HG02981 (cell line): ENCODE results near the gene NUP98.
"Not testable (repeated sequence)": the region's sequence is repeated elsewhere in the genome, so short reads cannot be mapped to it uniquely, and the experiment has no call there.

Experiments used
- ATAC-seq: cut with Tn5 transposase; IDR thresholded peaks from one replicate; pipeline ENCODE4 v1.9.1; 2021; ENCODE audit warnings: mild to moderate bottlenecking, moderate library complexity; ENCODE audit not compliant: unreplicated experiment

The NUP98 gene

DNA sequence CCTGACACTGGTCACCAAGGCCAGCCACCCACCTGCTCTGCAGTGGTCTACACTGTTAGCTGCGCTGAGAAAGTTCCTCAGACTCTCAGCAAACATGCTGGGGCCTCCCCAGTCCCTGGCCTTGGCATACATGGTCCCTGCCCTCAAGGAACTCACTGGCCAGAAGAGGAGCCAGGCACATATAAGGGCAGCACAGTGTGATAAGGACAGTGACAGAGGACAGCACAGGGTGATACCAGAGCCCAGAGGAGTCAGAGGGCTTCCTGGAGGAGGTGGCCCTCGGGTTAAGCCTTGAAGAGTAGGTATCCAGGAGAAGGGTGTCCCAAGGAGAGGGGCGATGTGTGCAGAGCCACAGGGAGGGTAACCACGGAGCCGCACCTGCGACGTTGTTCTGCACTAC is 151.8 kb downstream of the NUP98 start:
- ATAC-seq, result no peak

DNA sequence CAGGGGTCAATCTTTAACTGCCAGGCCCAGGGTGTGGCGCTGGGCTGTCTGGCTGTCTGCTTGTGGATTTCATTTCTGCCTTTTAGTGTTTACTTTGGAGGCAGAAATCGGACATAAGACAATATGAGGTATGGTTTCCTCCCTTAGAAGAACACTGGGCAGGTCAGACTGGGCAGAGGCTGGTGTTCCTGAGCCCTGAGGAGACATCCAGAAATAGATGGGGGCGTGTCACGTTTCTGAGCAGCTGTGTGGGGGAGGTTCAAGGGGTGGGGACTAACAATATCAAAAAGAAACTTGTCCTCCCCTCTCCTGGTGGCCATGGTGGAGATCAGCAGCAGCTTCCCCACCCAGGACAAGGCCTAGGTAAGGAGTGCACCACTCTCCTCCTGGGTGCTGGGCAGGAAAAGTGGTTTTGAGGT is 152.5 kb downstream of the NUP98 start, which contains the start of gene ART1:
Gene ART1 (plus strand): TSS at position 312 of the 419 bp plus-strand sequence. CDS start 14,086 bp downstream, outside the sequence.
- no peak for ATAC-seq

DNA sequence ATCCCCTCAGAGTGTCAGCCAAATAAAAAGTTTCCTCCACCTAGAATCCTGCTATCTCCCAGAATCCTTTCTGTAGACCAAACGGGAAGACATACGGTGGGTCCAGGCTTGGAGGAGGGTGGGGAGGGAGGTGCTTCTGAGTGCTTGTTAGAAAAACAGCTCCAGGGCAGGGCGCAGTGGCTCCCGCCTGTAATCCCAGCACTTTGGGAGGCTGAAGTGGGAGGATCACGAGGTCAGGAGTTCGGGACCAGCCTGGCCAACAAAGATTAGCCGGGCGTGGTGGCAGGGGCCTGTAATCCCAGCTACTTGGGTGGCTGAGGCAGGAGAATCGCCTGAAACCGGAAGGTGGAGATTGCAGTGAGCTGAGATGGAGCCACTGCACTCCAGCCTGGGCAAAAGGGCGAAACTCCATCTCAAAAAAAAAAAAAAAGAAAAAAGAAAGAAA is 154.2 kb downstream of the NUP98 start:
- not testable (repeated sequence) for ATAC-seq

DNA sequence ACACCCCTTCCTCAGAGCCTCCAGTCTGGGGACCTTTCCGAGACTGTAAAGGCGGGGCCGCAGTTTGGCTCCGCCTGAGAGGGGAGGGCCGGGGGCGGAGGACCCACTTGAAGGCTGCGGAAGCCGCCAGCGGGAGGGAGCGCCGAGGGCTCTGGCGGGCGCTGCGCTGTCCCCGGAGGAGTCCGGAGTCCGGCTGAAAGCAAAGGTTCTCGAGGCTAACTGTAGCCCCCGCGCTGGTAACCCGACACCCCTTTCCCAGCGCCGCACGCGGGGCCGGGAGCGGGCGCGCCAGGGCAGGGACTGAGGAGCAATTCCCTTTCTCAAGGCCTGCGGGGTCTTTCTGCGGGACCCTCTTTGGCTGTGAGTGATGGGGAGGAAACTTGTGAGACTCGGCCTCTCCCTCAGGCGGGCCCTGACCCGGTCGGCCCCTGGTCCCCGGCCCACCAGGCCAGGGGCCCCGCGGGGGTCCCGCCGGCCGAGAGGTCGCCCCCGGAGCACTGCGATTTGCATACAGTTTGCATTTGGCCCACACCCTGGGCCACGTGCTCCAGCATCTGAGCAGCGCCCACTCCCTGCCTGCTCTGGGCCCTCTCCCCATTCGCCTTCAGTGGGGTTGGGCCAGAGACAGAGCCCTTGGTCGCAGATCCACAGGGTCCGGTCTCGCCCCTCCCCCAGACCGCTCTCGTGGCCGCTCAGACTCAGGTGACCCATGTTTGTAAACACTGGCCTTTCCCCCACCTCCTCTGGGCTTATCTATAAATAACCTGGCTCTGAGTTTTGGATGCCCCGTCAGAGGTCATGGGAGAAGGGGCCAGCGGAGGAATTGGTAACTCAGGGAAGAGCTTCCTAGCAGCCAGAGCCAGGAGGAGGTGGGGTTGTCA is 155.0 kb downstream of the NUP98 start:
- no peak for ATAC-seq

DNA sequence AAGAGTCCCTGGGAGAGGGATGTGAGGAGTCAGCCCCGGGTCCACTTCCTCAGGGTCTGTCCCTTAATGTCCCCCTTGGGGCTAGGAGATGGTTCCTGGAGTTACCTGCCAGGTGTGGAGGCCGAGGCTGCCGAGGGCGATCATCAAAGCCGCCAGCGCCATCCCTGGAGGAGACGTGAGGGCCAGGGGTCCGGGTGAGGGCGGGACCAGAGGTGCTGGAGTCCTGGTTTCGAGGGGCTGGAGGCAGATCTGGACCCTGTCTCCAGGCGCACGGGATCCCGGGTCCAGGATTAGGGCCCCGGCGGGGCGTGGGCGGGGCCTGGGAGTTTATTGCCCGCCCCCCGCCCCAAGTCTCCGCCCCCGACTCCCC is 155.7 kb downstream of the NUP98 start, which contains the start of gene ART5:
Gene ART5 (minus strand): TSS at position 292 of the 370 bp plus-strand sequence. CDS start 130 bp downstream, at position 162.
- no peak for ATAC-seq

DNA sequence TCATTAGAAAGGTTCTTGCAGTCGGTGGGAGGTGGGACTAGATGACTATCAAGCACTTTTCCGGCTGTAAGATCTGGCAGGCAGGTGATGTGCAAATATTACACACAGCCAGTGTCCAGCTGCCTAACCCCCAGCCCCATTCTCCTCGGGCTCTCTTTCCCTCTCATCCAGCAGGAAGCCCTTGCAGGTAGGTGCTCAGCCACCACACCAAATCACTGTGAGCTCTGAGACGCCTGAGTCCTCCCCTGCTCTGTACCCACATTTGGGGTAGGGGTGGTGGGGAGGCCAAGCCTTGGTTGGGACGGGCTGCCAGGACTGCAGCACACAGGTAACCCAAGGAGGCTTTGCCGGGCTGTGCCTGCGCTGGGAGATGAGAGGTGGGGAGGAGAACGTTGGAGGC is 156.2 kb downstream of the NUP98 start:
- no peak for ATAC-seq

DNA sequence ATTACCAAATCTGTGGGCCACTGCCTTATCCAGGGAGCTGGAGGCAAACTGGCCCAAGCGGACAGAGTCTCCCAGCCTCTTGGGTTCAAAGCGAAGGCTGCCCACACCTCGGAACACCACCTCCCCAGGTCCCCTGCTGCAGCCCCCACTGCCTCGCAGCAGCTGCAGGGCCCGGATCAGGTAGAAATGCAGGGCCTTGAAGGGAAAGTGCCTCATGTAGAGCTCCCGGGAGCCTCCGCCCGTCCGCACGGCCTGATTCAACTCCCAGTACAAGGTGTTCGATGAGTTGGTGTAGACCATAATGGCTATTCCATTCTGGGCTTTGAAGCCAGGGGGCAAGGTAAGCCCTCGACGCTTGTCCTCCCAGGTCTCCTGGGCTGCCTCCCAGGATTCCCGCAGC is 157.5 kb downstream of the NUP98 start:
- no peak for ATAC-seq

DNA sequence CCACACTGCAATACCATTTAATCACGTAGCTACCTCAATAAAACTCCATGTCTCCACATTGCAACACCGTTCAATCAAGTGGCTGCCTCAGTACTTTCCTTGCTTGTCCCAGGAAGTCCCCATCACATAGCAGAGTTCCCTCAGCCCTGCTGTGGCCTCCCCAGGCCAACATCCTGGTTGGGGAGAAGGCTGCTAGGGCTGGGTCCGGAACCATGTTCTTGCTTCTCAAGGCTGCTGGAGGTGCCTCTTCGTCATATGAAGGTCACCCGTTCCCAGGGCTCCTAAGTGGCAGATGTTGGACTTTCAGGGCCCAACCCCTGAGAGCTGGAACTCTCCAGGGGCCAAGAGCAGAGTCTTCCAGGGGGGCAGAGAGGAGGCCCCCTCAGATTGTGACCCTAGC is 158.8 kb downstream of the NUP98 start:
- no peak for ATAC-seq

DNA sequence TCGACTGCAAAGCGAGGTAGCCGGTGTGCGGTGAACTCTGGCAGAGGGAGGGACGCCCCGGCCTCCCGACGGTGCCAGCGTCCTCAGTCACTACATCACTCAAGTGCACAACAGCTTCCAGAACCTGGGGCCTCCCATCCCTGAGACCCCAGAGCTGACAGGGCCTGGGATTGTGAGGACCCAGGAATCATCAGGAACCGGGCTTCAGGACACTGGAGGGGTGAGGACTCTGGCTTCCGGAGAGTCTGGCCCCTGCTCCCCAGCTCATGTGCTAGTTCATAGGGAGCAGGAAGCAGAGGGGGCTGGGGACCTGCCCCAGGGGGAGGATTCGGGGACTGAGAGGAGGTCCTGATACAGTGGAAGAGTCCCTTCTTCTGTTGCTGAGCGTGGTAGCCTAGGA is 160.2 kb downstream of the NUP98 start:
- no peak for ATAC-seq

DNA sequence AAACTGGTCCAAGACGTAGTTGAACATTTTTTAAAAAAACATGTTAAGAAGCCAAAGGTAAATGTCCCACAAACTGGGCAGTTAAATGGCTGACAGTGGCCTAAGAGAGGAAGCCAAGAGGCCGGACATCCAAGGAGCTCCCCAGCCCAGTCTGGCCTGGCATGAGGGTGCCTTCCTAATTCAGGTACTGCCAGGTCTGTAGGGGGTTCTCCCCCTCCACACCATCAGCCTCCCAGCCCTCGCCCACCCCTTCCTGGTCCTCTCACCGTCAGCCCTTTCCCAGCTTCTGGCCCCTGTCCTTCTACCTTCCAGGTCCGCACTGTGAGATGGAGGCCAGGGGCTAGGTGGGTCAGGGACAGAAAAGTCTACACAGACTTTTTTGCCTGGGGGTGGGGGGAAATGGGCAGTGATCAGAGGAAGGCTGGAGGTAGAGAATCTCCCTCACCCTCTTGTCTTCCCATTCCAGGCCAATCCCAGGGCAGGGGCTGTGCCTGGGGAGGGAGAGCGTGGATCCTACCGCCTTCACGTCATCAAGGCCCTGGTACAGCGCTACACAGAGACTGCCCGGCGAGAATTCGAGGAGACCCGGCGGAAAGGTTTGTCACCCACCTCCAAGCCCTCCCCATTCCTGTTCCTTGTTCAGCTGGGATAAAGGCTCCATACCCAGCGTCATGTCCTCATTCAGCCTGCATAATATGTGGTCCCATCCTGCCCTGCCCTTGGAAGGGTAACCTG is 161.5 kb downstream of the NUP98 start:
- no peak for ATAC-seq

DNA sequence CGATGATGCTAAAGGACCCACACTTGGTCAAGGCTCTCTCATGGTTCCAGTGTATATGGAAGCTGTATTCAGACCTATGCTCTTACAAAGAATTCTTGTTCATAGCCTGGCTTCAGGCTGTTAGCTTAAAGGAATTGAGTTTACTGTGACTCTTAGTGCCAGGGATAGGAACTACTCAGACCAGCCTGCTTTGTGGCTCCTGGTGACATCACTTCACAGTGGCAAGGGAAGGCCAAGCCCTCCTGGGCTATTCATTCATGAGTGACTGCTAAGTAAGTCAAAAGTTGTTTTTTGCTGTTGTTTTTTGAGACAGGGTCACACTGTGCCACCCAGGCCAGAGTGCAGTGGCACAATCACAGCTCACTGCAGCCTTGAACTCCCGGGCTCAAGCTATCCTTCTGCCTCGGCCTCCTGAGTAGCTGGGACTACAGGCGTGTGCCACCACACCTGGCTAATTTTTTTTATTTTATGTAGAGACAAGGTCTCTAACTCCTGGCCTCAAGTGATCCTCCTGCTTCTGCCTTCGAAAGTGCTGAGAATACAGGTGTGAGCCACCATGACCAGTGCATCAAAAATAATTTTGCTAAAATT is 165.2 kb downstream of the NUP98 start:
- no peak for ATAC-seq

DNA sequence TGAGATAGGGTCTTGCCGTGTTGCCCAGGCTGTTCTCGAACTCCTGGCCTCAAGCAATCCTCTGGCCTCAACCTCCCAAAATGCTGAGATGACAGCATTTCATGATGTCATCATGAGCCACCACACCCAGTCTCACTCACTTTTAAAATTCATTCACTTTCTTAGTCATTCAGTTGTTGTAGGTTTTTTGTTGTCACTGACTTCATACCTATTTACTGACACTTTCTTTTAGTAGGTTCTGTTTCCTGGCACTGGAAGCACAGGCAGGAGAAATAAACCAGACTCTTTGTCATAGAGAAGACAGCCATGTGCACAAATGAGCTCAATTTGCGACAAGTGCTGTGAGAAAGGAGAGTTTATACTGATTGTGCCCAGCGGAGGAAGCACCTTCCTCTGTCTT is 166.0 kb downstream of the NUP98 start:
- no peak for ATAC-seq

DNA sequence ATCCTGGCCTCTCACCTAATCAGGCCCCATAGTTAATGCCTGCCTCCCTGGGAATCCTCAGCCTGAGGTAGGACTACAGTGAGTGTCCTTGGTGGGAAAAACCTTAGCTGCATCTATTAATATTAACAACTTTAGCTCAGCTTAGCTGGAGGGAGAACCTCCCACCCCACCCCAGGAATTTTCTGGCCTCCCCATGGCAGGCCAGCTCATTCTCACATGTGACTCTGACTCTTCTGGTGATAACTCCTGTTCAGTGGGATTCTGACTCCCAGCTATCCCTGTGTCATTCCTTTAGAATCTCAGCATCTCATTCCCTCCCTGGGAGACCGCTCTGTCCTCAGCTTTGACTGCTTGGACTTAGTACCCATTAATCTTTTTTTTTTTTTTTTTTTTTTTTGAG is 170.1 kb downstream of the NUP98 start:
- ATAC-seq, result no peak

DNA sequence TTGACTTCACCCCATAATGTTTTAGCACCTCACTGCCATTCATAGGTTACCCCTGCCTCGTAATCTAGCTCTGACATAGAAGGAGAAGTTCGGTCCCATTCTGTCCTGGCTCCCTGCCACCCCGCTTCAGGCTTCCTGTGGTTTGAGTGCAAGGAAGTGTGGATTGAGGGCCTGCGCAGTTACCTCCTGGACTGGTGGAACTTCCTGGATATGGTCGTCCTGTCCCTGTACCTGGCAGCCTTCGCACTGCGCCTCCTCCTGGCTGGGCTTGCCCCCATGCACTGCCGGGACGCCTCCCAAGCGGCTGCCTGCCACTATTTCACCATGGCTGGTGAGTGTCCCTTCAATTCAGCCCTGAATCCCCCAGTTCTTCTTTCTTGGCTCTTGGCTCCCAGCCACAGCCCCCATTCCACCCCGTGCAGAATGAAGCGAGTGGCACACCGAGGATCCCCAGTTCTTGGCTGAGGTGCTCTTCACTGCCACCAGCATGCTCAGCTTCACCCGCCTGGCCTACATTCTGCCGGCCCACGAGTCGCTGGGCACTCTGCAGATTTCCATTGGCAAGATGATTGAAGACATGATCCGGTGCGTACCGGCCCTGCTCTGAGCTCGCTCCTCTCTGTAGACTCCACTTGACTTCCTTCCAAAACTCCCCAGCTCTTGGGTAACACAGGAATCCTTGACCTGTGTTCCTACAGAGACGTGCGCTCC is 170.9 kb downstream of the NUP98 start:
- no peak for ATAC-seq
